AG09309 (cell line): ENCODE measurements around the gene PHEX.
A peak's percentile ranks its signal among the peaks of the same experiment; 100 is the strongest.

ENCODE experiments used
- DNase-seq: peaks from one replicate; pipeline ENCODE4 v3.0.0-alpha.2; 2010; ENCODE audit warnings: low read depth
- H3K4me3 ChIP-seq: 2 replicates; pipeline ENCODE4 v1.5.1; 2011; ENCODE audit warnings: mild to moderate bottlenecking, low read depth, low read length, moderate library complexity; ENCODE audit not compliant: control insufficient read depth
- CTCF ChIP-seq: IDR thresholded peaks from 2 replicates; pipeline ENCODE4 v1.5.1; 2011; ENCODE audit warnings: mild to moderate bottlenecking, low read depth, low read length, inconsistent platforms; ENCODE audit not compliant: insufficient read depth, control insufficient read depth; ENCODE audit errors: missing control alignments

PHEX gene

GRCh38 chrX:22171287-22172060 is 139.3 kb downstream of the PHEX start:
- TF ChIP-seq CTCF = no peak
- DNase-seq = no peak
- H3K4me3 ChIP-seq = no peak overlapping the region

GRCh38 chrX:22173966-22174365 is 141.8 kb downstream of the PHEX start:
- no peak for DNase-seq
- no peak for TF ChIP-seq CTCF
- no peak overlapping the region for H3K4me3 ChIP-seq

GRCh38 chrX:22177950-22178515 is 145.9 kb downstream of the PHEX start:
- no peak for TF ChIP-seq CTCF
- no peak overlapping the region for H3K4me3 ChIP-seq
- DNase-seq = no peak

GRCh38 chrX:22184096-22184495 is 152.0 kb downstream of the PHEX start:
- TF ChIP-seq CTCF = no peak
- DNase-seq = no peak
- H3K4me3 ChIP-seq = no peak overlapping the region

GRCh38 chrX:22186165-22186564 is 154.0 kb downstream of the PHEX start:
- DNase-seq = no peak
- no peak for TF ChIP-seq CTCF
- H3K4me3 ChIP-seq = no peak overlapping the region

GRCh38 chrX:22192419-22193060 is 160.4 kb downstream of the PHEX start:
- TF ChIP-seq CTCF = peak; percentile 82
- DNase-seq = no peak
- no peak overlapping the region for H3K4me3 ChIP-seq
